ENCODE data around the gene RAET1L.
"Not testable (repeated sequence)": the region's sequence is repeated elsewhere in the genome, so short reads cannot be mapped to it uniquely, and the experiment has no call there.

Gene RAET1L

DNA sequence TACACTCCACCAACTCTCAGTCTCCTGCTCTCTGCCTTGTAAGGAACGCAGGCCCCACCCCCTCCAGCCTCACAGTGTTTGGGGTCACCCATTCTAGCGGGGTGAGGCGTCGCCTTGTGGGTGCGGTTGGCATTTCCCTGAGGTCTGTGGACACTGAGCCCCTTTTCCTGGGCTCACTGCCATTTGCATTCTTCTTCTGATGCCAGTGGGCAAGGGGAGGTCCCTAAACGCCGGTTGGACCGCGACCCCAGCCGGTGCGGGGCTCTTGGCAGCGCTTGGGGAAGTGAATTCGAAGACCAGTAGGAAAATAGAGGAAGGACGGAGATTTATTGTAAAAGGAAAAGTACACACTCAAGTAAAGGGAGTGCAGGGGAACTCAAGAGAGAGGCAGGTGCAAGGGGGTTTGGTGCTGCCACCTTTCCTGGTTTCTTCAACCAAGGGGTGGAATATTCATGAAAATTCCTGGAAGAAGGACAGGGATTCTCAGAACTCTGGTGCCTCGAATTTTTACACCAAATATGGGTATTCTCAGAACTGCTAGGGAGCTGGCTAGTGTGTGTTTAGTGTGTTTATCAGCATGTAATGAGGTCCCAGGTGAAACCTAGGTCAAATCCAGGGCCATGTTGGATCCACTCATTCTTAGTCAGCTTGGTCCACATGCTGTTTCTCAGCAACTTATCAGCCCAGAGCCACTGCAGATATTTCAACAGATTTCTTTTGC is 9.9 kb downstream of the RAET1L start:
- peaks cover 86% of the 10 kb centered on the region for H3K27me3 ChIP-seq (ENCODE audit: control insufficient read depth, insufficient read depth, low read length)
- not testable (repeated sequence) for H3K9me3 ChIP-seq (ENCODE audit: control insufficient read depth, insufficient read depth, low read depth, low read length); H3K4me1 ChIP-seq (ENCODE audit: control insufficient read depth, insufficient read depth, low read length); H3K9ac ChIP-seq (ENCODE audit: low read length); H3K27ac ChIP-seq (ENCODE audit: low read depth, low read length); H3K4me3 ChIP-seq (ENCODE audit: low read depth, low read length); H3K36me3 ChIP-seq (ENCODE audit: control insufficient read depth, insufficient read depth, low read length)

DNA sequence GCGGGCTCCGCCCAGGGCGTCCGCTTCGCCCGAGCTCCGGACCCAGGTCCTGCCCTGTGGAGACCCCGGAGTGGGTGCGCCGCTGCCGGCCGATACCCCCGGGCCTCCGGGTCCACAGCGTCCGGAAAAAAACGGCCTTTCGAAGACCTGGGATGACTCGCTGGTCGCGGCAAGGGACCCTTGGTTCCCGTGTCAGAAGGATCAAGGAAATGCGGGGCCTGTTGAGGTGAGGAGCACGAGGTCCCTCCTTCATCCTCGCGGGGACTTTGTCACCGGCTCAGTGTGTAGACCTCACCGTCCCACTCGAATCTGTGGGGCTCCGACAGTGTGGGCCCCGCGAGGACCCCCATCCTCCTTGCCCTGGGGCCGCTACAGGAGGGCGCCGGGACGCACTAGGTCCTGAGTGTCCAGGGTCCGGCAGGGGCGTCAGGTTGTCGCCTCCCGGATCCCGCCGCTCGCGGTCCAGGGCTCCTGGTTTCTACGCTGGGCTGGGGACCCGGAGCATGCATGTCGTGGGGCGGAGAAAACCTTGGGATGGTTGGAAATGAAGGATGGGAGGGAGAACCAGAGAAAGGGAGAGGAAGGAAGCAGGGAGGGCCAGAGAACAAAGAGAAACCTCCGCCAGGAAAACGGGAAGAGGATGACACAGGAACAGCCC is 10.6 kb downstream of the RAET1L start:
- peaks cover 91% of the 10 kb centered on the region for H3K27me3 ChIP-seq (ENCODE audit: control insufficient read depth, insufficient read depth, low read length)
- not testable (repeated sequence) for H3K9ac ChIP-seq (ENCODE audit: low read length); H3K36me3 ChIP-seq (ENCODE audit: control insufficient read depth, insufficient read depth, low read length); H3K27ac ChIP-seq (ENCODE audit: low read depth, low read length); H3K9me3 ChIP-seq (ENCODE audit: control insufficient read depth, insufficient read depth, low read depth, low read length); H3K4me1 ChIP-seq (ENCODE audit: control insufficient read depth, insufficient read depth, low read length); H3K4me3 ChIP-seq (ENCODE audit: low read depth, low read length)

DNA sequence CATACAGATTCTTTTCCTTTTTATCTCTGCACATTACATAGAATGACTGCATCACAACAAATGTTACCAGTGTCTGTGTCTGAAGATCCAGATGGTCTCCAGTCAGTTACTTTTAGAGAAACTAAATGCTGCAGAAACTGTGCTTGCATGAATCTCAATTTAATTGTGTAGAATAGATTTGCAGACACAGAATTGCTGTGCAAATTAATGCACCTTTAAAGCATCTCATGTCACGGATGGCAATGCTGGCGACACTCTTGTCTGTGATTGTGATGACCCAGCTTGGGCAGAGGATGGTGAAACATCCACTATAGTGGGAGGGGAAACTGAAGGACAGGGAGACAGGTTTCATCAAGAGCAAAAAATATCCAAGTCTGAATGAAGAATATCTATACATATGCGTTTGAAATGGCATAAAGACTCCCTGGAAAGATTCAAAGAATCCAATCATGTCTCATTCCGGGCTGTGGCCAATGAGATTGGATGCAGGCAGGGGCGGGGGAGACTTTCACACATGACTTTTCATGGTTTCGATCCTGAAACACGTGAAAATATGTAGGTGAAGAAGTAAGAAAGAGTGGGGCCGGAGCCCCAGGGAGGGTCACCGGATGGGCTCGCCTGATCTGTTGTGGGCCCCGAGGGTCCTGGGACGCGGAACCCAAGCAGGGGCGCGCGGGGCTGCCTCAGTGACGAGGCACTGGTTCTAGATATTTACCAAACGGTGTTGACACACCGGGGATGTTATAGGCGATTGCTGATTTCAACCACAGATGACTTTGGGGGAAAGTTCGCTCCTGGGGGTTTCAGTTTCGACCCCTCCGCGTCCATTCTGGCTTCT is 11.3 kb downstream of the RAET1L start:
- not testable (repeated sequence) for H3K4me1 ChIP-seq (ENCODE audit: control insufficient read depth, insufficient read depth, low read length); H3K27ac ChIP-seq (ENCODE audit: low read depth, low read length); H3K4me3 ChIP-seq (ENCODE audit: low read depth, low read length); H3K9ac ChIP-seq (ENCODE audit: low read length); H3K36me3 ChIP-seq (ENCODE audit: control insufficient read depth, insufficient read depth, low read length); H3K9me3 ChIP-seq (ENCODE audit: control insufficient read depth, insufficient read depth, low read depth, low read length)
- peaks cover 92% of the 10 kb centered on the region for H3K27me3 ChIP-seq (ENCODE audit: control insufficient read depth, insufficient read depth, low read length)

DNA sequence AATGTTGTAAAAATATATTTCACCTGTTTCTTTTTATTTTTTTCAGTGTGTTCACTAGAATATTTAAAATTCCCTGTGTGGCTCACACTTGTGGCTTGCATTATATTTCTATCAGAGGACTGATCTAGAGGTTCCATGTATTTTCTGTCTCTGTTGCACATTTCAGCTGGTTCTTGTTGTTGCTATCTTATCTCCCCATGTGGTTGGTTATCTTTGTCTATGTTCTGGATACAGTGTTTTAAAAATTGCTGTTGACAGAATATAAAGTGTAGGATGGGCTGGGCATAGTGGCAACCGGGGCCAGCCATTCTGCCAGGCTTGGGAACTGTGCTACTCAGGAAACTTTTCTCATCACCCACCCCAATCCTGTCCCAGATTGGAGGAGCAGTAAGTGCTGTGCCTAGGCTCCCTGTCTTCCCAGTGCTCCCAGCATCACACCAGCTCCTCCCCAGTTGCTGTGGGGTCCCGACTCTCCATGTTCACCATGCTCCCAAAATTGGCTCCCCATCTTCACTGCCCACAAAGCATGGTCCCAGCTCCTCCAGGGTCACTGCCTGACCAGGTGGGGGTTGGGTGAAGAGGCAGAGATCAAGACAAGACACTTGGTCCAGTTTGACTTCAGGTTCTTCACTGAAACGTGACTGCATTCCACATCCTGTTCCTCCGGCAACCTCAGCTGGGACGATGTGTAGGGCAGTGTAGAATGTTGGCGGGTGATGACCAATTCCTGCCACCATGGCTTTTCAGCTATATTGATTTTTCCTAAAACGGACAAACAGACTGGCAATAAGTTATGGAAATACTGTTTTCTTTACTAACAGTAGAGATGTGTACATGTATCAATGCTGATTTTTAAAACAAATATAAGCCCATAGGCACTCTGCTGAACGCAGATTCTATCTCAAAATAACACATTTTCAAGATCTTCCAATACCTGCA is 12.2 kb downstream of the RAET1L start:
- not testable (repeated sequence) for H3K36me3 ChIP-seq (ENCODE audit: control insufficient read depth, insufficient read depth, low read length); H3K4me3 ChIP-seq (ENCODE audit: low read depth, low read length); H3K4me1 ChIP-seq (ENCODE audit: control insufficient read depth, insufficient read depth, low read length); H3K9ac ChIP-seq (ENCODE audit: low read length); H3K9me3 ChIP-seq (ENCODE audit: control insufficient read depth, insufficient read depth, low read depth, low read length); H3K27ac ChIP-seq (ENCODE audit: low read depth, low read length)
- H3K27me3 ChIP-seq (ENCODE audit: control insufficient read depth, insufficient read depth, low read length), result peaks cover 92% of the 10 kb centered on the region

DNA sequence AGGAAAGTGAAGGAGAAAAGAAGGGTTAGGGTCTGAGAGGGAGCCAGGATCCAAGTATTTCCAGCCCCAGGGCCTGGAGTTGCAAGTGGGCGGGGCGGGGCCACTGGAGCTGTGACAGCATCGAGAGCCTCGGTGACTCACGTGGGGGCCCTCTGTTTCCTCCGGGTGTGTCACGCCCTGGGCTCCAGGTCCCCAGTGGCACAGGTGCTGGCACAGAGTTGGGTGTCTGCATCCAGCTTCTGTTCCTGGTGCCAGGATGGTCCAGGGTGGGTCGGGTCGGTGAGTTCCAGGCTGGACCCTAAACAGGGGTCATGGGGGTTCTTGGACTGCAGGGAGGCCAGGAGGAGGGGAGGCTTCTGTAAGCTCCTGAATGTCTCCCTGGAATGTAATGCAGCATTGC is 16.7 kb downstream of the RAET1L start:
- no peak overlapping the region for H3K9ac ChIP-seq (ENCODE audit: low read length)
- H3K27ac ChIP-seq (ENCODE audit: low read depth, low read length), result no peak overlapping the region
- peaks cover 78% of the 10 kb centered on the region for H3K27me3 ChIP-seq (ENCODE audit: control insufficient read depth, insufficient read depth, low read length)
- H3K4me1 ChIP-seq (ENCODE audit: control insufficient read depth, insufficient read depth, low read length), result peaks cover 7% of the 10 kb centered on the region; the same call in 1 of the 2 replicates
- no peaks in the 10 kb centered on the region for H3K9me3 ChIP-seq (ENCODE audit: control insufficient read depth, insufficient read depth, low read depth, low read length)
- H3K36me3 ChIP-seq (ENCODE audit: control insufficient read depth, insufficient read depth, low read length), result no peaks in the 10 kb centered on the region
- no peak overlapping the region for H3K4me3 ChIP-seq (ENCODE audit: low read depth, low read length)

DNA sequence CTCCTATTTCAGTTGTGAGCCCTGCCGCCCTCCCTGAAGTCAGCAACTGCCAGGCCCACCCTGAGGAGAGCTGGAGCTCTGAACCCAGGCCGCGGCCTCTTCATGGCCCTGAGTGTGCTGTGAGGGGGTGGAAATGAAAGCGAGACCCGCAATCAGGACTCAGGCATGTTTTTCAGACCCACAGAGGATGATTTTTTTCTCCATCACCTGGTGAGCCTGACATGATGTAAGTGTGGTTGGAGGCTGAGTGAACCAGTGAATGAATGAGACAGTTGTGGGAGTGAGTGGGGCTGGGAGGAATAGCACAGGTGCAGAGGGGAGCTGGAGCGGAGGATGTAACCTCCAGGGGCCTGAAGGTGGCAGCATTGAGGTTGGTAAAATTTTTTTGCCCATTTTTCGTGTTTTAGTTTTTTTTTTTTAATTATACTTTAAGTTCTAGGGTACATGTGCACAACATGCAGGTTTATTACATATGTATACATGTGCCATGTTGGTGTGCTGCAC is 18.3 kb downstream of the RAET1L start:
- no peak overlapping the region for H3K27ac ChIP-seq (ENCODE audit: low read depth, low read length)
- H3K9me3 ChIP-seq (ENCODE audit: control insufficient read depth, insufficient read depth, low read depth, low read length), result no peaks in the 10 kb centered on the region
- no peak overlapping the region for H3K9ac ChIP-seq (ENCODE audit: low read length)
- H3K4me3 ChIP-seq (ENCODE audit: low read depth, low read length), result no peak overlapping the region
- no peaks in the 10 kb centered on the region for H3K36me3 ChIP-seq (ENCODE audit: control insufficient read depth, insufficient read depth, low read length)
- H3K4me1 ChIP-seq (ENCODE audit: control insufficient read depth, insufficient read depth, low read length), result peaks cover 7% of the 10 kb centered on the region; the same call in 1 of the 2 replicates
- H3K27me3 ChIP-seq (ENCODE audit: control insufficient read depth, insufficient read depth, low read length), result peaks cover 78% of the 10 kb centered on the region

DNA sequence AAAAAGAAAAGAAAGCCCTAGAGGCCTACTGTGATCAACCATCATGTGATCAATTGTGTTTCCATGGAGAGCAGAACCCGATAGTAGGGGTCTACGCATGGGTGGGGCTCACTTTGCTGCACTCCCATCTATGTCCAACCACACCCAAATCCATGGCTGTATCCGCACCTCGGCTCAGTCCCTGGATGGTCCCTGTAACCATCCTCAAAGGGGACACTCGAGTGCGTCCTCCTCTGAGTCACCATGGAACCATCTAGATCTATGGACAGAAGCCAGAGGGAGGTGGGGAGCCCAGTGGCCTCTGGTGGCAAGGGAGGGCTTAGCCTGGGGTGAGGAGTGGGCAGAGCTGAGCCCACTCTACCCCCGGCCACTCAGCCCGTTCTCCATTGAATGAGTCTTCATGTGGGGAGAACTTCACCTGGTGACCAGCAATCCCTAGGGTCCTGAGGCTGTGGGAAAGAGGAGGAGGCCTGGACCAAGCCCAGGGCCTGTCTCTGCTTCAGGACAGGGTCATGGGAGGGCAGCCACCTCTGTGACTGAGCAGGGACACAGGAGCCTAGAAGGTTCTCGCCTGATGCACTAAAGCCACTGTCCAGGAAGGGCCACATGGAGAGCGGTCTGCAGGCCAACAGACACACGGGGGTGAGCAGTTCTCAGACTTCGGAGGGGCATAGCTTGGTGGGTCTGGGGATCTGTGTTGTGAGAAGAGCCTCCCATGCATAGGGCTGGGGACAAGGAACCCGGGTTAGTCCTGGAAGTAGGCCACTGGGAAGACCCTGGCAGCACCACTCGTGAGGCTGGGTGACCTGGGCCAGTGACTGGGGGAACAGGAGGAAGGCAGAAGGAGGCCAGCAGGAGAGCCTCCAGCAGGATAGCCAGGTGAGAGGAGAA is 19.3 kb downstream of the RAET1L start:
- no peaks in the 10 kb centered on the region for H3K9me3 ChIP-seq (ENCODE audit: control insufficient read depth, insufficient read depth, low read depth, low read length)
- H3K27ac ChIP-seq (ENCODE audit: low read depth, low read length), result no peak overlapping the region
- no peaks in the 10 kb centered on the region for H3K36me3 ChIP-seq (ENCODE audit: control insufficient read depth, insufficient read depth, low read length)
- H3K4me3 ChIP-seq (ENCODE audit: low read depth, low read length), result peak overlapping the region; percentile 81
- H3K27me3 ChIP-seq (ENCODE audit: control insufficient read depth, insufficient read depth, low read length), result peaks cover 77% of the 10 kb centered on the region
- no peak overlapping the region for H3K9ac ChIP-seq (ENCODE audit: low read length)
- peaks cover 7% of the 10 kb centered on the region; the same call in 1 of the 2 replicates for H3K4me1 ChIP-seq (ENCODE audit: control insufficient read depth, insufficient read depth, low read length)

DNA sequence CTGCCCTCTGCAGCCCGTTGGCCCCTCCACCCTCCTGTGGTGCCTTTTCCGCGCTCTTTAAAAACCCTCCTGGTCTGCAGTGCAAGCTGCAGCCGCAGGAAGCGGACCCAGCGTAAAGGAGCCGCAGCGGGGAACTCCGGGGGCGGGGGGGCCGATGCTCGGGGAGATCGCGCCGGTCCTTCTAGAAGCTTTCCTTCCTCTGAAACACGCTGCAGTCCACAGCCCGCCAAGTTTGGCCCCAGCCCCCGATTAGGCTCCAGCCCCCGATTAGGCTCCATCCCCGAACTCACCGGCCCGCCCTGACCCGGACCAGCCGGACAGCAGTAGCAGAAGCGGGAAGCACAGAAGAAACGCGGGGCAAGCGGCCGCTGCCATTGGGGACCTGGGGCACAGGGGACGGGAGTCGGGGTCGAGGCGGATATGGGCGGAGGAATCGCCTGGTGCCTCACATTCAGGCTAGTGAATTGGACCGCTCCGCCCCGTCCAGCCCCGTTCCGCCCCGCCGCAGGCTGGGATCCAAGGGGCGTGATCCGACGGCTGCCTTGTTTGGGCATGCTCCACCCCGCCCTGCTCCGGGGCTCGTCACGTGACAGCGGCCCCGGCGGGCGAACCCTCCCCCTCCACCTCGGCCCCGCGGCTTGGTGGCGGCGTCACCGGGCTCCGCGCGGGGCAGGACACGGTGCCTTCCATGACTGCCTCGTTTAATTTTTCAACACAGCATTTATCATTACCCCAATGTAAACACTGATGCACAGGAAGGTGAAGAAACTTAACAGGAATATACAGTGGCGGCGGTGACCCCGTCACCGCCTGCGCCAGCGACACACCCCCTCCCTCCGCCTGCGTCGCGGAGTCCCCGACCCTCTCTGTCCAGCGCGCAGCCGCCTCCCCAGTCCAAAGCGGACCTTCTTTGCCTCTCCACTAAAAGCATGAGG is 20.3 kb downstream of the RAET1L start:
- H3K36me3 ChIP-seq (ENCODE audit: control insufficient read depth, insufficient read depth, low read length), result no peaks in the 10 kb centered on the region
- H3K9ac ChIP-seq (ENCODE audit: low read length), result peak overlapping the region; percentile 45
- H3K4me3 ChIP-seq (ENCODE audit: low read depth, low read length), result peak overlapping the region; percentile 81
- peaks cover 78% of the 10 kb centered on the region for H3K27me3 ChIP-seq (ENCODE audit: control insufficient read depth, insufficient read depth, low read length)
- H3K9me3 ChIP-seq (ENCODE audit: control insufficient read depth, insufficient read depth, low read depth, low read length), result no peaks in the 10 kb centered on the region
- H3K27ac ChIP-seq (ENCODE audit: low read depth, low read length), result no peak overlapping the region
- H3K4me1 ChIP-seq (ENCODE audit: control insufficient read depth, insufficient read depth, low read length), result peaks cover 7% of the 10 kb centered on the region; the same call in 1 of the 2 replicates

DNA sequence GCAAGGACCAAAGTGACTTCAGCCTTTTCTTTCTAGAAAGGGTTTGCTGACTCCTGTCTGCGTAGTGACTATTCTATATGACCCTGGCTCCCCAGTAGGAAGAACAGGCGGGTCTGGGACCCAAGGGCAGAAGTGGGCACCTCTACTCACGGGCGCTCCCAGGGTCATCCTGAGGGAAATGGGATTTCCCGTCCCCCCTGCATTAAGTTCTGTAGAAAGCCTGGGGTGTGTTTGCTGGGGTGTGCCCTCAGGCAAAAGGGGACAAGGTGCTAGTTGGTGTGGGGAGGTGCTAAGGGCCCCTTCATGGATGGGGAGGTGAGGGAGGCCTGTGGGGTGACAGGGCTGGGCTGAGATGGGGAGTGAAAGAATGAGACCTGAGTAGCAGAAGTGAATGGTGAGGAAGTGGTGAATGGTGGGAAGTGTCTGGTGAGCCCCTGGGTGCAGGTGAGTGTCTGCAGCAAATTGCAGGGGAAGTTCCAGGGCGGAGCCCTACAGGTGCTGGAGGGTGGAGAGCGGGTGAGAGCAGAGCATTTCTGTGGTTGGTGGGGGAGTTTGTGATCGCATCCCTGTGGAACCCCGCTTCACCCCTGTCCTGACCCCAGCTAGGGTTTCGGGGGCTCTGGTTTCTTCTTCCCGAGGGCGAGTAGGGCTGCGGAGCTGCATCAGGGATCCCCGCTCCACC is 21.1 kb downstream of the RAET1L start:
- Histone ChIP-seq H3K9ac (ENCODE audit: low read length) (no peak overlapping the region), H3K27me3 (ENCODE audit: control insufficient read depth, insufficient read depth, low read length) (peaks cover 76% of the 10 kb centered on the region), H3K4me3 (ENCODE audit: low read depth, low read length) (peak overlapping the region; percentile 81), H3K4me1 (ENCODE audit: control insufficient read depth, insufficient read depth, low read length) (peaks cover 7% of the 10 kb centered on the region; the same call in 1 of the 2 replicates), H3K9me3 (ENCODE audit: control insufficient read depth, insufficient read depth, low read depth, low read length) (no peaks in the 10 kb centered on the region), H3K27ac (ENCODE audit: low read depth, low read length) (no peak overlapping the region), H3K36me3 (ENCODE audit: control insufficient read depth, insufficient read depth, low read length) (no peaks in the 10 kb centered on the region)
